ENCODE data around the gene MECP2.

Gene MECP2

GRCh38 chrX:154033848-154034247, 63.7 kb downstream of the MECP2 start:
- DNase-seq (ENCODE audit: low read depth in 3 of 3), result no peak

- no peak for DNase-seq (ENCODE audit: low read depth in 3 of 3)
Observed at GRCh38 chrX:154032653-154033052, 64.9 kb downstream of the MECP2 start.

- DNase-seq (ENCODE audit: low read depth in 3 of 3), result no peak
Observed at GRCh38 chrX:154032160-154032559, 65.4 kb downstream of the MECP2 start.

GRCh38 chrX:154030715-154031305, 66.7 kb downstream of the MECP2 start:
- no peak for DNase-seq (ENCODE audit: low read depth in 3 of 3)

- no peak for DNase-seq (ENCODE audit: low read depth in 3 of 3)
Observed at GRCh38 chrX:154030266-154030665, 67.3 kb downstream of the MECP2 start.

- no peak for DNase-seq (ENCODE audit: low read depth in 3 of 3)
Observed at GRCh38 chrX:154029439-154029838, 68.1 kb downstream of the MECP2 start.

- DNase-seq (ENCODE audit: low read depth in 3 of 3), result no peak
Observed at GRCh38 chrX:154028502-154029184, 68.9 kb downstream of the MECP2 start.

GRCh38 chrX:154027986-154028385, 69.5 kb downstream of the MECP2 start:
- DNase-seq (ENCODE audit: low read depth in 3 of 3), result no peak

GRCh38 chrX:154027022-154027402, 70.5 kb downstream of the MECP2 start:
- DNase-seq (ENCODE audit: low read depth in 3 of 3), result no peak

GRCh38 chrX:154026136-154027021, 71.1 kb downstream of the MECP2 start:
- no peak for DNase-seq (ENCODE audit: low read depth in 3 of 3)

GRCh38 chrX:154025230-154025629, 72.3 kb downstream of the MECP2 start:
- DNase-seq (ENCODE audit: low read depth in 3 of 3), result no peak

GRCh38 chrX:154024271-154024670, 73.2 kb downstream of the MECP2 start:
- no peak for DNase-seq (ENCODE audit: low read depth in 3 of 3)

GRCh38 chrX:154023276-154024000, 74.1 kb downstream of the MECP2 start:
- DNase-seq (ENCODE audit: low read depth in 3 of 3), result no peak

GRCh38 chrX:154022108-154022507, 75.4 kb downstream of the MECP2 start:
- no peak for DNase-seq (ENCODE audit: low read depth in 3 of 3)

GRCh38 chrX:154021131-154021611, 76.3 kb downstream of the MECP2 start:
- DNase-seq (ENCODE audit: low read depth in 3 of 3), result no peak

GRCh38 chrX:154020536-154021115, 76.9 kb downstream of the MECP2 start:
- DNase-seq (ENCODE audit: low read depth in 3 of 3), result no peak

- peak; percentile 18 to 47 (median 31) for DNase-seq (ENCODE audit: low read depth in 3 of 3)
Observed at GRCh38 chrX:154019633-154020528, 77.6 kb downstream of the MECP2 start, which contains the start of gene IRAK1. Gene IRAK1 (minus strand): TSS chrX:154019902. CDS start chrX:154019812, 90 bp downstream.

GRCh38 chrX:154019061-154019621, 78.4 kb downstream of the MECP2 start:
- DNase-seq (ENCODE audit: low read depth in 3 of 3), result no peak

GRCh38 chrX:154018518-154019060, 78.9 kb downstream of the MECP2 start:
- no peak for DNase-seq (ENCODE audit: low read depth in 3 of 3)
